Uterus (tissue), 2 donors: ENCODE data around the gene CAMTA1.

Source experiments
- CTCF ChIP-seq, 4 experiments: fragments of 200-600 bp in 2 of 4; fragments of 450-650 bp in 2 of 4; sonication (generic) in 2 of 4; IDR thresholded peaks; one replicate each; pipeline ENCODE4 v1.5.1; 2016 to 2019; ENCODE audit warnings: antibody characterized with exemption in 4 of 4, mild to moderate bottlenecking in 2 of 4, moderate library complexity in 1 of 4
- POLR2A ChIP-seq, 2 donors: fragments of 450-650 bp; IDR thresholded peaks; one replicate each; pipeline ENCODE4 v1.6.1; 2016; ENCODE audit warnings: antibody characterized with exemption in 2 of 2, mild to moderate bottlenecking in 1 of 2, moderate library complexity in 1 of 2

GRCh38 chr1:7767176-7767575, 981.9 kb downstream of the CAMTA1 start:
- no peak for TF ChIP-seq POLR2A (IDR thresholded peaks at IDR 0.05)
- TF ChIP-seq CTCF (IDR thresholded peaks at IDR 0.05), result no peak
